Measurements from ENCODE around the gene MBOAT1.

Gene MBOAT1

DNA sequence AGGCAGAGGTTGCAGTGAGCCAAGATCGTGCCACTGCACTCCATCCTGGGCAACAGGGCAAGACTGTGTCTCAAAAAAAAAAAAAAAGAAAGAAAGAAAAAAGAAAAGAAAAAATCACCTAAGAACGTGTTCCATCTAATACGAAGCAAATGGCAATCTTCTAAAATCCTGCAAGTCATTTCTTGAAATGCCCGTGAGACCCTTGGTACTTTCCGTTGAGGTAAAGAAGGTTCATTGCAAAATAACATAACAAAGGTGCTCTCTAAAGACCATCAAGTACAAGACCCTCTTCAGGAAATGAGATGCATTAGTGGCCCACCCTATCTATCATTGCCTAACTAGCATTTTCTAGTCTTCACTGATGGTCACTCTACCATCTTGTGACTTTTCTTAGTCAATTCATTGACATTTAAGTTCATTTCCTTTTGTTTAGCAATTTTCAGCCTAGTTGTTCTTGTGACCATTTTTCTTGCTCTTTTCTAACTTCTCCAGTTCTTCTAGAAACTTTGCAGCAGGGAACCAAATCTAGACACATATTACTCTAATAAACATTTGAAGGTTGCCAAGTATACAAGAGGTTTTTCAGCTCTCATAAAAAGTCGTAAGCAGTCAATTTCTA is 14.0 kb downstream of the MBOAT1 start:
- no peak for DNase-seq (ENCODE audit: low read depth)
- TF ChIP-seq, protein P1, sequence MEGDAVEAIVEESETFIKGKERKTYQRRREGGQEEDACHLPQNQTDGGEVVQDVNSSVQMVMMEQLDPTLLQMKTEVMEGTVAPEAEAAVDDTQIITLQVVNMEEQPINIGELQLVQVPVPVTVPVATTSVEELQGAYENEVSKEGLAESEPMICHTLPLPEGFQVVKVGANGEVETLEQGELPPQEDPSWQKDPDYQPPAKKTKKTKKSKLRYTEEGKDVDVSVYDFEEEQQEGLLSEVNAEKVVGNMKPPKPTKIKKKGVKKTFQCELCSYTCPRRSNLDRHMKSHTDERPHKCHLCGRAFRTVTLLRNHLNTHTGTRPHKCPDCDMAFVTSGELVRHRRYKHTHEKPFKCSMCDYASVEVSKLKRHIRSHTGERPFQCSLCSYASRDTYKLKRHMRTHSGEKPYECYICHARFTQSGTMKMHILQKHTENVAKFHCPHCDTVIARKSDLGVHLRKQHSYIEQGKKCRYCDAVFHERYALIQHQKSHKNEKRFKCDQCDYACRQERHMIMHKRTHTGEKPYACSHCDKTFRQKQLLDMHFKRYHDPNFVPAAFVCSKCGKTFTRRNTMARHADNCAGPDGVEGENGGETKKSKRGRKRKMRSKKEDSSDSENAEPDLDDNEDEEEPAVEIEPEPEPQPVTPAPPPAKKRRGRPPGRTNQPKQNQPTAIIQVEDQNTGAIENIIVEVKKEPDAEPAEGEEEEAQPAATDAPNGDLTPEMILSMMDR (IDR thresholded peaks at IDR 0.05; ENCODE audit: control insufficient read depth, extremely low read depth, insufficient read depth): no peak
- H3K4me3 ChIP-seq (ENCODE audit: low read depth, low read length): no peak overlapping the region

DNA sequence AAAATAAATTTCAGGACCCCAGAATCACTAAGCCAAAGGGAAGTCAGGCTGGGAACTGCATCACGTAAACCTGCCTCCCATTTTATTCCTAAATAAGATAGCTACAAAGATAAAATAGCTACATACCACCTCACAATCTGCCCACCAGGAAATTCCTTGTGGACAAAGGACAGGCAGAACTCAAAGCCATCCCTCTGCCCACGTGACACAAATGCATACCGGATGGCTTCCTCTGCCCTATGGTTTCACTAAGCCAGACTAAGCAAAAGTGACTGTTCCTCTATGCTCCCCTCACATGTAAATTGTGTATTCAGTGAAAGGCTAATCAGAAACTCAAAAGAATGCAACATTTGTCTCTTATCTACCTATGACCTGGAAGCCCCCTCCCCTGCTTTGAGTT is 15.0 kb downstream of the MBOAT1 start:
- H3K4me3 ChIP-seq (ENCODE audit: low read depth, low read length): no peak overlapping the region
- TF ChIP-seq, protein P1 (IDR thresholded peaks at IDR 0.05; ENCODE audit: control insufficient read depth, extremely low read depth, insufficient read depth): no peak
- no peak for DNase-seq (ENCODE audit: low read depth)

DNA sequence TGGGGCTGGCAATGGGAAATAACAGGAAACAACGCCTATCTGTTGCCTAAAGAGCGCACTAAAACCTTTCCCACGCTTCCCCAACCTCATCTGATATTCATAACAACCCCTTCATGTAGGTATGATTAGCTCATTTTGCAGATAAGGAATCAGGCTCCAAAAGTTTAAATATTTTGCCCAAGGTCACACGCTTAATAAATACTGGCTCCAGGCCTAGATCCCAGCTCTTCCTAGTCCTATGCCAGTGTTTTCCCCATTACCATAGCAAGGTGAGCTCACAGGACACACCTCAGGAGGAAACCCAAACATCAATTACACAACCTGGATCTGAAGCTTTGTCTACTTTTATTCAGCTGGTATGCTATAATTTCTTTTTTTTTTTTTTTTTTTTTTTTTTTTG is 19.6 kb downstream of the MBOAT1 start:
- TF ChIP-seq, protein P1 (IDR thresholded peaks at IDR 0.05; ENCODE audit: control insufficient read depth, extremely low read depth, insufficient read depth): no peak
- H3K4me3 ChIP-seq (ENCODE audit: low read depth, low read length): no peak overlapping the region

DNA sequence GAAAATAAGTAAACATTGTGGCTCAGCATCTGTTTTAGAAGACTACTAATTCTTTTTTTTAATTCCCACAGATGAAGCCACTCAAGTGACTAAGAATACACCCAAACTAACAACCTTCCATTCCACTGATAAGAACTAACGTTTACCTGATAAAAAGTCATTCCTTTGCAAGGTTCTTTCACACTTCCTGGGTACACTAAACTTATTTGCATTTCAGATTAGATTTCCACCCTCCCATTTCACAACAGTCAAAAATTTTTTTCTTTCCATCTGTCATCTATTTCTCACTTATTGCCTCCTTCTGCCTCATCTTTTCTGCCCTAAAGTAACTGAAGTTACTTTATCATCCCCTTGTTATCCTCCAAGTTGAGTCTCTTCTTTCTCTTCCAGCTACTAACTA is 20.3 kb downstream of the MBOAT1 start:
- TF ChIP-seq, protein P1 (IDR thresholded peaks at IDR 0.05; ENCODE audit: control insufficient read depth, extremely low read depth, insufficient read depth): no peak
- H3K4me3 ChIP-seq (ENCODE audit: low read depth, low read length): no peak overlapping the region
- no peak for DNase-seq (ENCODE audit: low read depth)

More for the DNA sequence above, 19.6 kb downstream of the MBOAT1 start:
- no peak for DNase-seq (ENCODE audit: low read depth)

DNA sequence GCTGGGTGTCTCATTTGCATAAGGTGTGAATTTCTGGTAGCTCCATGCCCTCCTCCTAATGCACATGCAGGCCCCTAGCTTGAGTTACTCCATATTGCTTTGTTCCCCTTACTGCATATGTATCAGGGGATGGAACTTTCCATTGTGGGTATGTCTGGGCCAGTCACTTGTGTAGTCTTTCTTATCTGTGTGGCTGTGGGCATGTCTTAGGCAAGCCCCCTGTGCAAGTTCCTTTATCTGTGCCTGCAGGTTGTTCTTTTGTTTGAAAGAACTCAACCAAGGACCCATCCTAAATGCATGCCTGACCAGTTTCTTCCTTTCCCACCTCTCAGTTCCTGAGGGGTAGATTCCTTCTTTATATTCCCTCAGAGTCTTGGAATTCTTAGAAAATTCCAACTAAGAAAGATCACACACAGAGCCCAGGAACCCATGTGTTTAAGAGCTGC is 23.6 kb downstream of the MBOAT1 start:
- no peak overlapping the region for H3K4me3 ChIP-seq (ENCODE audit: low read depth, low read length)
- TF ChIP-seq, protein P1 (IDR thresholded peaks at IDR 0.05; ENCODE audit: control insufficient read depth, extremely low read depth, insufficient read depth): no peak
- no peak for DNase-seq (ENCODE audit: low read depth)

DNA sequence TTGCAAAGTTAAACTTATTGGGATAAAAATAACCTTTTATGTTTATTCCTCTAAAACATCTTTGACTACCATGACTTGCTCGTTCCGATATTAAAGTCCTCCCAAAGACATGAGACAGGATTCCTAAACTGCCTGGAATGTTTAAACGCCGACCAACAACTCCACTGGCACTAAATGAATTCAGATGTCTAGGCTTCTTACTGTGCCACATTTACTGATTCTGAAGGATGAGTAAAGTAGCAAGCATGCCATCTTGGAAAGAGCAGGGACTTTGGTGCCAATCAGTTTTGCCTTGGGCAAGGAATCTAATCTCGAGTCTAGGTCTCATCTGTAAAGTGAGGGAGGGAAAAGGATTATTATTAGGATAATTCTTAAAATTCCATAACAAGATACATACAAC is 25.3 kb downstream of the MBOAT1 start:
- DNase-seq (ENCODE audit: low read depth): no peak
- no peak overlapping the region for H3K4me3 ChIP-seq (ENCODE audit: low read depth, low read length)
- TF ChIP-seq, protein P1 (IDR thresholded peaks at IDR 0.05; ENCODE audit: control insufficient read depth, extremely low read depth, insufficient read depth): no peak

DNA sequence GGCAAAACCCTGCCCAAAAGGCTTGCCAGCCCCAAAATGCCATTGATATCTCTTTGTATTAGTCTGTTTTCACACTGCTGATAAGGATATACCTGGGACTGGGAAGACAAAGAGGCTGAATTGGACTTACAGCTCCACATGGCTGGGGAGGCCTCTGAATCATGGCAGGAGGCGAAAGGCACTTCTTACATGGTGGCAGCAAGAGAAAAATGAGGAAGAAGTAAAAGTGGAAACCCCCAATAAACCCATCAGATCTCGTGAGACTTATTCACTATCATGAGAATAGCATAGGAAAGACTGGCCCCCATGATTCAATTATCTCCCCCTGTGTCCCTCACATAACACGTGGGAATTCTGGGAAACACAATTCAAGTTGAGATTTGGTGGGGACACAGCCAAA is 28.6 kb downstream of the MBOAT1 start:
- DNase-seq (ENCODE audit: low read depth): no peak
- TF ChIP-seq, protein P1 (IDR thresholded peaks at IDR 0.05; ENCODE audit: control insufficient read depth, extremely low read depth, insufficient read depth): no peak
- no peak overlapping the region for H3K4me3 ChIP-seq (ENCODE audit: low read depth, low read length)
